RWPE1 (cell line): Measurements from ENCODE around the gene RRP8.

Source experiments
- CTCF ChIA-PET: fragments of 350-600 bp; sonication (Branson Sonifier 250); formaldehyde crosslinking; extraction: SDS; loops from one replicate; lab custom pipeline; 2021; lab: Yijun Ruan, JAX
- POLR2A ChIA-PET: fragments of 400-600 bp; formaldehyde crosslinking; extraction: SDS; loops from one replicate; lab custom pipeline; 2020; ENCODE audit warnings: antibody characterized with exemption; ENCODE audit not compliant: low non-redundant PET; lab: Yijun Ruan, JAX
- DNase-seq: peaks from one replicate; pipeline ENCODE4 v3.0.0; 2012; ENCODE audit warnings: low spot score
- H3K27ac ChIP-seq: fragments of 450-650 bp; 2 replicates; pipeline ENCODE4 v1.5.1; 2017
- CTCF ChIP-seq: fragments of 450-650 bp; conservative IDR thresholded peaks from 2 replicates; pipeline ENCODE4 v1.5.1; 2017; ENCODE audit warnings: low read depth, mild to moderate bottlenecking

RRP8 gene

DNA sequence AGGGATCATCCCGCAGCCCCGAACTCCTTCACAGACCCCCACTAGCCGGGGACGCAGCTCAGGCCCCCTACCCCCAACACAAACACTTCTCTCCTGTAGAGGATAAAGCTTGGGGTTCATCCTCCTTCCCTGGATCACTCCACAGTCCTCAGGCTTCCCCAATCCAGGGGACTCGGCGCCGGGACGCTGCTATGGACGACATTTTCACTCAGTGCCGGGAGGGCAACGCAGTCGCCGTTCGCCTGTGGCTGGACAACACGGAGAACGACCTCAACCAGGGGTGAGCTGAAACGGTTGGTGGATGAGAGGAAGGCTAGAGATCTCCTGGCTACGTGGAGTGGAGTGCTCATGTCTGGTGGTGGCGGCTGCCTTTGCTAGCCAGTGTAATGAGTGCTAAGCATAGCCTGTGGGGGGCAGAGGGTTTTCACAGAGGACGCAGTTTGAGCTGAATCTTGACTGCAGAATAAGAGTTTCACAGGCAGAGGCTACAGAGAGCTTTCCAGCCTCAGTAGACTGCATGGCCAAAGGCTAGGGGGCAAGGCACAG lies 738 bp upstream of the RRP8 start:
- POLR2A ChIA-PET, result interaction anchor here (0.6 kb wide), 1 partner anchor 14 kb away, joined by 3 read pairs; no protein-coding TSS in a partner anchor
- TF ChIP-seq CTCF, result no peak

DNA sequence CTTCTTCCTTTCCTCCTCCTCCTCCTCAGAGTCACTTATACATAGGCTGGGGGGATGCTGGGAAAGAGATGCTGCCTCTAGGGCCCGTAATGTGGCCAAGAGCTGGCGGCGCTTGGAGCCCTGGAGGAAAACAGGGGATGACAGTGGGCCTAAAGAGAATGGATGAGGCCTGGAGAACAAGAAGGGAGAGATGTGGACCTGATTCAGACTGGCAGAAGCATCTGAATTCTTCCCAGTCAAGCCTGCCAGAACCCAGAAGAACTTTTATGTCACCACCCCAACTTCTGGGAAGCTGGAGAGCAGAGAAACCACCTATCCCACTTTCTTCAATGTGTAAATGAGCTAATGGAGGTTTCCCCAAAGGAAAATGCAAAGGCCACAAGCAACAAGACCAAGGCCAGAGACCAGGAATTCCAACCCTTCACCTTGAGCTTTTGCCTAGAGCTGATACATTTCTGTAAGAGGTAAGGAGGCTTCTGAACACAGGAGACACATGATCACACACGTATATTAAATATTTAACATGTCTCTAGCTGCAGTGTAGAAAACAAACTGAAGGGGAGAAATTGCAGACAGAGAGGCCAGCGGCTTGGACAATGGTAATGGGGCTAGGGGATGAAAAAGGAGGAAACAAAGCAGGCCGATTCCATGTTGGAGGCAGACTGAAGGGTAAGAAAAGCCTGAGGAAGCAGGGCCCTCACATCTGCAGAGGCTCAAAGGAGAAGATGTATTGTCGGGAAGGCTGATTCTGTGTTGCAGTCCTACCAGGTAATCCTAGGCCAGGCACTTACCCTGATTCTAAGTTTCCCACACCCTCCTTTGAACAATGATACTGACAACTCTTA lies 1.1 kb downstream of the RRP8 start:
- no peak for DNase-seq
- ChIA-PET CTCF (interaction anchor here (0.7 to 0.8 kb wide), 2 partner anchors 11 to 46 kb away, joined by 3 read pairs; no protein-coding TSS in a partner anchor), POLR2A (interaction anchor here (1.0 to 1.4 kb wide), 2 partner anchors 9 to 121 kb away, joined by 4 read pairs; partner anchors contain the start of genes ARFIP2, TAF10 and TIMM10B)
- H3K27ac ChIP-seq, result no peak overlapping the region
- TF ChIP-seq CTCF, result no peak

More for the DNA sequence above, 738 bp upstream of the RRP8 start:
- CTCF ChIA-PET, result interaction anchor here (0.6 kb wide), 1 partner anchor 61 kb away, joined by 3 read pairs; no protein-coding TSS in a partner anchor
- peak; percentile 53 for DNase-seq
- H3K27ac ChIP-seq, result peak overlapping the region; percentile 92

DNA sequence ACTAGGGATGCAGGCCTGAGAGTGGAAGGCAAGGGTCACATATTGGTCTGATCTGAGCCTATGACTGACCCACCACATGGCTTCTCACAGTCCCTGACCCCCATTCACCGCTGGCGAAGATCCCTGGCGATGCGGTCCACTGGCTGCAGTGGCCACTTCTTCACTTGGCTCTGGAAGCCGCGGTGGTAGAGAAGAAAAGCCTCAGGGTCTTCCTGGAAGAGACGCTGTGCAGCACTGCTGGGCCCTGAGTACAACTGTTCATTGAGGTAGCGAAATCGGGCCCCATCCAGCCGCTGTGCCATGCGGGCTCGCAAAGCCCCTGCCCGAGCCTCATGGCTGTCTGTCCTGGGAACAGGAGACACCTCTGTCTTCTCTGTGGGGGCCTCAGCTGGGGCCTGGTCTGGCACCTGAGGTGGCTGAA lies 2.4 kb downstream of the RRP8 start:
- ChIA-PET POLR2A (no interaction called here), CTCF (no interaction called here)
- no peak for TF ChIP-seq CTCF
- no peak for DNase-seq
- H3K27ac ChIP-seq, result no peak overlapping the region

- no peak overlapping the region for H3K27ac ChIP-seq
- TF ChIP-seq CTCF, result no peak
- CTCF ChIA-PET, result no interaction called here
- POLR2A ChIA-PET, result no interaction called here
- no peak for DNase-seq
Observed at GRCh38 chr11:6599881-6600390, 3.5 kb downstream of the RRP8 start.

GRCh38 chr11:6599449-6599848 lies 4.0 kb downstream of the RRP8 start:
- ChIA-PET POLR2A (no interaction called here), CTCF (no interaction called here)
- TF ChIP-seq CTCF, result no peak
- DNase-seq, result no peak
- no peak overlapping the region for H3K27ac ChIP-seq

- DNase-seq, result no peak
- TF ChIP-seq CTCF, result no peak
- H3K27ac ChIP-seq, result no peak overlapping the region
- ChIA-PET POLR2A (no interaction called here), CTCF (interaction anchor here (0.5 to 0.7 kb wide), 2 partner anchors 85 to 987 kb away, joined by 3 to 4 read pairs; partner anchors contain the start of gene MRPL17)
Observed at GRCh38 chr11:6598555-6598954, 4.9 kb downstream of the RRP8 start.
